GM12878 (cell line): ENCODE results near the gene TBC1D26. TPM values are rescaled to one million over a fixed set of nuclear protein-coding genes. Genes with fewer than 3 reads are reported as not detected.

ENCODE experiments used
- BCL11A ChIP-seq: IDR thresholded peaks from 2 replicates; pipeline ENCODE4 v1.6.1; 2011; ENCODE audit warnings: low read depth, low read length
- CEBPB ChIP-seq, 2 experiments: fragments of 150-350 bp in 1 of 2; IDR thresholded peaks; 2 replicates each; pipeline ENCODE4 v1.6.1; 2012 to 2014; ENCODE audit warnings: low read depth in 2 of 2, low read length in 2 of 2, borderline replicate concordance in 1 of 2, inconsistent platforms in 1 of 2
- ESRRA ChIP-seq: IDR thresholded peaks from 2 replicates; pipeline ENCODE4 v1.6.1; 2012; ENCODE audit warnings: mild to moderate bottlenecking, low read length, improper control_type of control experiment
- EZH2 ChIP-seq: IDR thresholded peaks from 2 replicates; pipeline ENCODE4 v1.6.1; 2012; ENCODE audit warnings: low read depth, mild to moderate bottlenecking, control low read depth, inconsistent platforms, low read length, borderline replicate concordance; ENCODE audit not compliant: control insufficient read depth
- MXI1 ChIP-seq: fragments of 150-350 bp; IDR thresholded peaks from 2 replicates; pipeline ENCODE4 v1.6.1; 2011; ENCODE audit warnings: low read depth, mild to moderate bottlenecking, inconsistent platforms, low read length, improper control_type of control experiment
- NKRF ChIP-seq: fragments of 450-650 bp; conservative IDR thresholded peaks from 2 replicates; pipeline ENCODE4 v1.6.1; 2017; ENCODE audit warnings: mild to moderate bottlenecking, moderate library complexity
- NR2C1 ChIP-seq: fragments of 450-650 bp; IDR thresholded peaks from 2 replicates; pipeline ENCODE4 v1.6.1; 2017; ENCODE audit warnings: antibody characterized with exemption, mild to moderate bottlenecking, moderate library complexity
- PBX3 ChIP-seq: IDR thresholded peaks from 2 replicates; pipeline ENCODE4 v1.6.1; 2011; ENCODE audit warnings: mild to moderate bottlenecking, low read depth, low read length, moderate library complexity; ENCODE audit not compliant: insufficient replicate concordance
- PML ChIP-seq: IDR thresholded peaks from 2 replicates; pipeline ENCODE4 v1.6.1; 2012; ENCODE audit warnings: low read length, inconsistent platforms
- PRDM15 ChIP-seq: fragments of 450-650 bp; formaldehyde crosslinking; IDR thresholded peaks from 2 replicates; pipeline ENCODE4 v1.4.0; 2020; ENCODE audit warnings: mild to moderate bottlenecking, moderate library complexity
- RELB ChIP-seq: fragments of 450-650 bp; IDR thresholded peaks from 2 replicates; pipeline ENCODE4 v1.6.1; 2017; ENCODE audit warnings: low read depth, mild to moderate bottlenecking, moderate library complexity
- TBL1XR1 ChIP-seq: IDR thresholded peaks from 2 replicates; pipeline ENCODE4 v1.6.1; 2012; ENCODE audit warnings: low read depth, low read length, improper control_type of control experiment
- USF1 ChIP-seq: IDR thresholded peaks from 2 replicates; pipeline ENCODE4 v1.6.1; 2011; ENCODE audit warnings: borderline replicate concordance, low read depth, mild to moderate bottlenecking, moderate library complexity, mixed read lengths, low read length; ENCODE audit not compliant: insufficient read depth; ENCODE audit errors: extremely low read length
- WRNIP1 ChIP-seq: IDR thresholded peaks from 2 replicates; pipeline ENCODE4 v1.6.1; 2011; ENCODE audit warnings: low read depth, low read length, improper control_type of control experiment, borderline replicate concordance
- polyA plus RNA-seq, 11 experiments: library from polyadenylated mRNA; depleted of rRNA in 4 of 11; unstranded in 6 of 11; stranded (reverse) in 5 of 11; fragments of >200 nt; fragmentation: Nextera tagmentation in 4 of 11; fragmentation: Illumina TruSeq in 1 of 11; extraction: Ambion mirVana in 4 of 11; extraction: Trizol in 1 of 11; gene quantifications; 1 replicate in 1 of 11; 2 replicates in 10 of 11; pipeline versions ENCODE4 v1.2.1 to v1.2.3, GENCODE V29; 2011 to 2016; ENCODE audit warnings: inconsistent platforms in 2 of 11, missing spikeins in 2 of 11, low read depth in 1 of 11
- total RNA-seq, 4 experiments: library from RNA; depleted of rRNA in 3 of 4; stranded (reverse); fragments of >200 nt in 3 of 4; fragmentation: Illumina TruSeq in 1 of 4; extraction: Trizol in 1 of 4; gene quantifications; 2 replicates each; pipeline versions ENCODE4 v1.2.1 to v1.2.3, GENCODE V29; 2013 to 2021

TBC1D26 gene
- total and polyA plus RNA-seq, 10 of the 15 experiments (the other 5 are each of a cell fraction or from before 2014, with no cell fraction given): 0.07 to 0.10 TPM; not detected in 8

GRCh38 chr17:15777297-15777696 is 45.2 kb downstream of the TBC1D26 start (continued):
- TF ChIP-seq RELB: no peak
- no peak for TF ChIP-seq WRNIP1
- no peak for TF ChIP-seq PRDM15 (CRISPR knock-in tag)
- no peak for TF ChIP-seq PBX3
- no peak for TF ChIP-seq MXI1
- TF ChIP-seq CEBPB (IDR thresholded peaks at IDR 0.05; ENCODE audit: borderline replicate concordance in 1 of 2, low read depth in 2 of 2, low read length in 2 of 2): no peak
- TF ChIP-seq NR2C1: no peak
- TF ChIP-seq USF1: no peak
- no peak for TF ChIP-seq PML
- no peak for TF ChIP-seq ESRRA
- no peak for TF ChIP-seq NKRF
- no peak for TF ChIP-seq TBL1XR1
- TF ChIP-seq BCL11A: no peak
- no peak for TF ChIP-seq EZH2
